HEK293T (cell line): ENCODE data around the gene LRFN5.

Experiments
- CTCF ChIA-PET: fragments of 350-600 bp; formaldehyde crosslinking; extraction: SDS; loops from one replicate; lab custom pipeline; 2021; ENCODE audit warnings: antibody characterized with exemption, inconsistent platforms; lab: Yijun Ruan, JAX
- POLR2A ChIA-PET: fragments of 350-600 bp; formaldehyde crosslinking; extraction: SDS; loops from one replicate; lab custom pipeline; 2020; ENCODE audit warnings: antibody characterized with exemption, inconsistent platforms; lab: Yijun Ruan, JAX
- DNase-seq: peaks from one replicate; pipeline ENCODE4 v3.0.0; 2012; ENCODE audit warnings: mixed read lengths; ENCODE audit errors: extremely low spot score
- ARNT ChIP-seq: fragments of 450-650 bp; IDR thresholded peaks from 2 replicates; pipeline ENCODE4 v1.6.1; 2017; ENCODE audit warnings: mild to moderate bottlenecking
- BHLHE40 ChIP-seq: fragments of 450-650 bp; IDR thresholded peaks from 2 replicates; pipeline ENCODE4 v1.6.1; 2016; ENCODE audit warnings: mild to moderate bottlenecking, moderate library complexity, borderline replicate concordance
- CTBP1 ChIP-seq: fragments of 450-650 bp; IDR thresholded peaks from 2 replicates; pipeline ENCODE4 v1.6.1; 2016; ENCODE audit warnings: borderline replicate concordance
- ELF4 ChIP-seq: fragments of 450-650 bp; IDR thresholded peaks from 2 replicates; pipeline ENCODE4 v1.6.1; 2017; ENCODE audit warnings: antibody characterized with exemption
- FOXA1 ChIP-seq: fragments of 450-650 bp; IDR thresholded peaks from 2 replicates; pipeline ENCODE4 v1.6.1; 2016; ENCODE audit warnings: mild to moderate bottlenecking
- FOXK2 ChIP-seq: fragments of 450-650 bp; IDR thresholded peaks from 2 replicates; pipeline ENCODE4 v1.6.1; 2016; ENCODE audit warnings: mild to moderate bottlenecking
- FOXM1 ChIP-seq: fragments of 450-650 bp; IDR thresholded peaks from 2 replicates; pipeline ENCODE4 v1.6.1; 2017; ENCODE audit warnings: mild to moderate bottlenecking, borderline replicate concordance
- HDGF ChIP-seq: fragments of 450-650 bp; IDR thresholded peaks from 2 replicates; pipeline ENCODE4 v1.6.1; 2017; ENCODE audit warnings: antibody characterized with exemption, borderline replicate concordance
- L3MBTL2 ChIP-seq: fragments of 450-650 bp; conservative IDR thresholded peaks from 2 replicates; pipeline ENCODE4 v1.6.1; 2016; ENCODE audit warnings: mild to moderate bottlenecking
- LEF1 ChIP-seq: fragments of 450-650 bp; IDR thresholded peaks from 2 replicates; pipeline ENCODE4 v1.6.1; 2017; ENCODE audit warnings: mild to moderate bottlenecking, borderline replicate concordance
- NFRKB ChIP-seq: fragments of 450-650 bp; IDR thresholded peaks from 2 replicates; pipeline ENCODE4 v1.6.1; 2016; ENCODE audit warnings: mild to moderate bottlenecking, moderate library complexity
- PKNOX1 ChIP-seq: fragments of 450-650 bp; IDR thresholded peaks from 2 replicates; pipeline ENCODE4 v1.6.1; 2016
- SP1 ChIP-seq: fragments of 450-650 bp; IDR thresholded peaks from 2 replicates; pipeline ENCODE4 v1.6.1; 2017
- SUZ12 ChIP-seq: fragments of 450-650 bp; IDR thresholded peaks from 2 replicates; pipeline ENCODE4 v1.6.1; 2016; ENCODE audit warnings: mild to moderate bottlenecking
- TARDBP ChIP-seq: fragments of 450-650 bp; IDR thresholded peaks from 2 replicates; pipeline ENCODE4 v1.6.1; 2016
- ZNF384 ChIP-seq: fragments of 450-650 bp; IDR thresholded peaks from 2 replicates; pipeline ENCODE4 v1.6.1; 2016

LRFN5 gene

GRCh38 chr14:41642789-41643188 is 36.1 kb downstream of the LRFN5 start:
- POLR2A ChIA-PET = no interaction called here
- DNase-seq = no peak
- no peak for TF ChIP-seq ARNT
- TF ChIP-seq PKNOX1 = no peak
- no peak for TF ChIP-seq NFRKB
- TF ChIP-seq TARDBP = no peak
- no peak for TF ChIP-seq ELF4
- CTCF ChIA-PET = no interaction called here

GRCh38 chr14:41644606-41645005 is 37.9 kb downstream of the LRFN5 start:
- no peak for DNase-seq
- POLR2A ChIA-PET = no interaction called here
- CTCF ChIA-PET = no interaction called here
- TF ChIP-seq HDGF (no peak), FOXK2 (no peak), SUZ12 (no peak), ELF4 (no peak), NFRKB (no peak), ARNT (no peak), L3MBTL2 (no peak), LEF1 (no peak), PKNOX1 (no peak), CTBP1 (no peak)

GRCh38 chr14:41650802-41651201 is 44.1 kb downstream of the LRFN5 start:
- ChIA-PET POLR2A (no interaction called here), CTCF (no interaction called here)
- no peak for DNase-seq
- TF ChIP-seq FOXA1 (no peak), NFRKB (no peak), PKNOX1 (no peak), ZNF384 (no peak), CTBP1 (no peak), ARNT (no peak), BHLHE40 (no peak), SUZ12 (no peak), TARDBP (no peak), FOXK2 (no peak), ELF4 (no peak)

GRCh38 chr14:41654196-41654595 is 47.5 kb downstream of the LRFN5 start:
- no peak for DNase-seq
- CTCF ChIA-PET = no interaction called here
- POLR2A ChIA-PET = no interaction called here
- TF ChIP-seq ELF4 (no peak), L3MBTL2 (no peak), SUZ12 (no peak), ARNT (no peak), FOXK2 (no peak), FOXA1 (no peak), FOXM1 (no peak), BHLHE40 (no peak), PKNOX1 (no peak), TARDBP (no peak), NFRKB (no peak)

GRCh38 chr14:41662780-41663472 is 56.2 kb downstream of the LRFN5 start:
- no peak for TF ChIP-seq HDGF
- TF ChIP-seq TARDBP = no peak
- TF ChIP-seq SP1 = no peak
- no peak for TF ChIP-seq FOXA1
- TF ChIP-seq LEF1 = no peak
- TF ChIP-seq NFRKB = no peak
- TF ChIP-seq L3MBTL2 = no peak
- TF ChIP-seq SUZ12 = no peak
- TF ChIP-seq ARNT = no peak
- no peak for TF ChIP-seq PKNOX1
- TF ChIP-seq CTBP1 = no peak
- no peak for TF ChIP-seq FOXK2
- TF ChIP-seq ELF4 = no peak
- no peak for TF ChIP-seq FOXM1
- no peak for DNase-seq
- ChIA-PET CTCF (no interaction called here), POLR2A (no interaction called here)

GRCh38 chr14:41663473-41663850 is 56.8 kb downstream of the LRFN5 start:
- POLR2A ChIA-PET = no interaction called here
- DNase-seq = no peak
- no peak for TF ChIP-seq FOXA1

More at GRCh38 chr14:41663473-41663850, 56.8 kb downstream of the LRFN5 start:
- CTCF ChIA-PET = no interaction called here
